HG03045 (cell line): ENCODE results near the gene EPHA7.

Source experiments
- ATAC-seq: cut with Tn5 transposase; IDR thresholded peaks from one replicate; pipeline ENCODE4 v1.9.1; 2021; ENCODE audit warnings: mild to moderate bottlenecking, moderate library complexity; ENCODE audit not compliant: unreplicated experiment

The EPHA7 gene

DNA sequence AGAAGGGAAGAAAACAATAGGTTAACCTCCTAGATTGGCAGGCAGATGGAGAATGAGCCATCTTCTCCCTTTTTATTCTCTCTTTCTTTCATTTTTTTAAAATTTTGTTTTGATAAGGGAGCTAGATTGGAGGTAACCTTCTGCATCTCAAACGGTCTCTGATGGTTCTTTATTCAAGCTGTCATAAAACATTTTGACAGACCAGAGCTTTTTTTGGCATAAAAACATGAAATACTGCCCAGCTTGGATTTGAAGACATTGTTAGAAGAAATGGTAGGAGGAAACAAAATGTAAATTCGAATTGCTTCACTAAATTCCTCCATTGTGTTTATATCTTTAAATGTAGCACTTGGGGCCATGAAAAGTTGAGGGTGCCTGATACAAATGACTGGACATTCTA is 158.5 kb downstream of the EPHA7 start:
- ATAC-seq: no peak

DNA sequence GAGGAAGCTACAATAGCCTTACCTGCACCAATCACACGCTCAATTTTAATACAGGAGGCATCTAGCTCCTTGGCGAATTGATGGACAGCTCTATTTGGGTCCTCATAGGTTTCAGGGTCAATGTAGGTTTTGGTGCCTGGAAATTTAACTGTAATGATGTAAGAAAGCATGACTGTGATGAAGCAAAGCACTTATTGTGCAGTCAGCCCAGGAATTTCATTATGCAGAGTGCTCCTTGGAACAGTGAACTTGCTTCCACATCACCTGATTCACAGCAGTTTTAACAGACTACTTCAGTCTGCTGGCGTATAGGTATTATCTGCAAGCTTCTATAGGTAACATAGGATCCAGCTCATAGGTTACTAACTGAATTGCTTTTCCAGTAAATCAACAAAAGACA is 160.0 kb downstream of the EPHA7 start:
- no peak for ATAC-seq

DNA sequence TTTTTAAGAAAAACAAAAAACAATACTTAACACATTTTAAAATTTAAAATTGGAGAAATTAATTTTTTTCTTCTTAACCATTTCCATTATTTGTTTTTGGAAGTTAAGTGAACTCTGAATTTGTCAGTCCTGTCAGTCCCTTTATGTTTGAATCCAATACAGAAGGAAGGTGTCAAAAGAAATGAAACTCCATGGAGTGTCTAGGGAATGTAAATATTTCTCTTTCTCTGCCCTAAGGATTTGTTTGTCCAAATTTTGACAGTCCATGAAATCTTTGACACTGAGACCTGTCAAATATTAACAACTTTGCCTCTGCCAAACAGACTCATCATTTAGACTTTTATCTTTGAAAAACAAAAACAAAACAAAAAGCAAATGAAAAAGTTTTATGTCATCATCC is 166.4 kb downstream of the EPHA7 start:
- ATAC-seq: no peak

DNA sequence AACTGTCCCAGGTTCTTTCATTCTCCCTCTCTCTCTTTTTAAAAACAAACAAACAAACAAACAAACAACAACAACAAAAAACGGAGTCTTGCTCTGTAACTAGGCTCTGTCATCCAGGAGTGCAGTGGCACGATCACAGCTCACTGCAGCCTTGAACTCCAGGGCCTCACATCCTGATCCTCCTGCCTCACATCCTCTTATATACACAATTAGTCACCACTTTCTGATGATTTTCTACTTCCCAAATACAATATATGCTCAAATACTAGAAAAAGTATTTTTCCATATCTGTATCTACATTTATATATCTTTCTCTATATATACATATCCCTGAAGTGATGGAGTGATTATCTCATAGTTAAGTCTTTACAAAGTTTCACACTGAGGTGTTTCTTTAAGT is 170.7 kb downstream of the EPHA7 start:
- ATAC-seq: no peak

DNA sequence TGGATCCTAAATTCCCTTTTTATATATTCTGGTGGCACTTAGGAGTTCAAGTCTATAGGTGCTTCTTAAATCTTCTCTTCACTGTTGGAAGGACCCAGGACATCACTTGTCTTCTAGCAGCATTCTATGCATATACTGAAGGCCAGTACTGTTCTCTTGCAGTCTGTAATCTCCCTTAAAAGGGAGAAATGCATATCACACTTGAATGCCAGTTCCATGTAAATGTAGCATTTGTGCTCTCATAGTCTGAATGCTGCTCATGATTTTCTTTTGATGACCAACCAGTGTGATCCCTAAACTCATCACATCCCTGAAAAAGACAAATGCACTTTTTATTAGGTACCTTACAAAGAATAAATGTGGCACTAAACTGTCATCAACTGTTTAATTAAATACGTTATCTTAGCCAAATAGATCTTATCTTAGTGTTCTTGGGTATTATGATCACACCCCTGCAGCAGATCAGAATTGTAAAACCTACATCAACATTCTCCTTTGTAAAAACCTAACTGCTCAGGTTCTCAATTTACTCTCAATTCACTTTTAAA is 176.1 kb downstream of the EPHA7 start:
- ATAC-seq: no peak

DNA sequence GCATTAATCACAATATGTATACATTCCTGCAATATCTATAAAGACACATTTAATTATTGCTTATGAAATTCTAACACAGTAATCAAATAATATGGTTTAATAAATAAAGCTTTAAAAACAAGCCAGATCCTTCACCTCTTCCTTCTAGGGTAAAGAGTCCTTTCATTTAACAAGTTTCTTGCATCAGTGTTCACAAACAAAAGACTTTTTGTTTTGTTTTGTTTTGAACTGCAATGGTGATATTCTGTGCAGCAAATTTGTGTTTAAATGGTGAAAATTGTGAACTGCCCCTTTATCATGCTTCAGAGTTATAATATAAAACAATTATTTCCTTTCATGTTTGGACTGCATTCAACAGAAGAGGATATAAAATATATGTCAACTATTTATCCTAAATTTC is 177.3 kb downstream of the EPHA7 start:
- no peak for ATAC-seq

DNA sequence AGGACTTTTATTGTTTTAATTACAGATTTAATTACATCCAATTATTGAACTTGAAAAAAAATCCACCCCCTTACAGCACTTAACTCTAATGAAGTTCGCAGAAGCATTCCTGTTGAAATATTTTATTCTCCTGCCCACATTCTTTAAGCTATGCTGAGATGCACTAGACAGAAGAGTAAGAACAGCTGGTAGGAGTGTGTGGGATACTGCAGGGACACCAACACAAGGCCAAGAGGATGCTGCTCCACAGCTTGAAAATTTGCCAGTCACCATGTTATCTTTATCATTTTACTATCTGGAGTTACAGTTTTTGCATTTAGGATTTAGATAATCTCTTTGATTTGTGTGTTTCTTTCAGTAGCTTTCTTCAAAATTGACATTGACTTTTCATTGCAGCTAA is 180.7 kb downstream of the EPHA7 start:
- no peak for ATAC-seq

DNA sequence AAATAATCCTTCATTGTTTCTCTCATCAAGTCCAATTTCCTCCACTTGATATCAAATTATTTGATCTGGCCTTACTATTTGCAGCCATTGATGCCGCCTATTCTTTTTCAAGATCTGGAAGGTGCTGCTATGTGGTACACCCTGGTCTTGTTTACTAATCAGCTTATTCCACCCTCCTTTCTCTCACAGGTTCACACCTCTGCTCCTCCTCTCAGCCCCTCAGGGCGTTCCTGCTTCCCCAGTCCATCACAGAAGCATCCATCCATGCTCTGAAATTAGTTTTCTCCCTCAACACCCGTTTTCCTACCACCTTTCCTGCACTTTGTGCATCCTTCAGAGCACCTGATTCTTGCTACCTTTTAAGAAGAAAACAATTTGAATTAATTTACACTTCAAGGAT is 183.6 kb downstream of the EPHA7 start:
- no peak for ATAC-seq

DNA sequence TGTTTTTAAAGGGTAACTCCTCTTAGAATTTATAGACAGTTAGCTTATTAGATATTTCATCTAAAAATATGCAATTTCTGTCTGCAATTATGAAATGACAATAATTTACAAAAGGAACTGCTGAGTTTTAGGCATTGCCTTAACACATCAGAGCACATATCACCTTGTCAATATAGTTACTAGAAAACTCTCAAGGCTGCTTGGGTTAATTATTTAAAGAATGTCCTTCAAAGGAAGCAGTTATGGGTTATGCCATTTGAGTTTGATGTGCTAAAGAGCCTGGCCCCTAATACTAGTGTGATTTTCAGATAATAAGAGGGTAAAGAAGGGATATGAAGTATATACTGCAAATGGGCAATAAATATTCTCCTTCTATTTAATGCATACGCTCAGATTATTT is 192.5 kb downstream of the EPHA7 start:
- no peak for ATAC-seq

DNA sequence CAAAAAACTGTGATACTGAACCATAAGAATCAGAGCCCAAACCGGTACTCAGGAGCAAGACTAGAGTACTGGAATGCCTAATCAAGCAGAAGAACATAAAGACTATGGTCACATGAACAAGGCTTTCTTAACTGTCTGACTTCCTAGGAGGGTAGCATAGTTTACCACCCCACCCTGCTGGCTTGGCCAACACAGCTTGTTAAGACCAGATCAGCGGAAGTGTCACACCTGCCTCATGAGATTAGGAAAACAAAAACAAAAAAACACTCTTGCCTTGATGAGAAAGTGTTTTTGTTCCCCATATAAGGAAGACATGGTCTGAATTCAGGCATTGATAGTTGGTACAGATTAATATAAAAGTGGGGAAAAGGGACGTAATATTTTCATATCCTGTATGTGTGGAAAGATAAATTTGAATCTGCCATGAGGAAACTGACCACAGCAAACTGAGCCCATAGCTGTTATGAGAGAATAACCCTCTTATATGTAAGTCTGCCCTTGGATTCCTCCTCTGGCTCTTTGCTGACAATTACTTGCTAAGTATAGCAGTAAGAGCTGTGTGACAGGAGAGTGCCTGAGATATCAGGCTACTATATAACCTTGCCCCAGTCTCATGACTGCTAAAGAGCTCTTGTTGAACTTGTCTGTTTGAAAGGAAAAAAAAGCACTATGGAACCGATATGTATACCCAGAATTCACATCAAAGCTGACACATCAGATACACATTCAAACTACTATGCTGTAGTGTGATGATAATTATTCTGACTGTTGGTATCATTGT is 197.1 kb downstream of the EPHA7 start:
- no peak for ATAC-seq

DNA sequence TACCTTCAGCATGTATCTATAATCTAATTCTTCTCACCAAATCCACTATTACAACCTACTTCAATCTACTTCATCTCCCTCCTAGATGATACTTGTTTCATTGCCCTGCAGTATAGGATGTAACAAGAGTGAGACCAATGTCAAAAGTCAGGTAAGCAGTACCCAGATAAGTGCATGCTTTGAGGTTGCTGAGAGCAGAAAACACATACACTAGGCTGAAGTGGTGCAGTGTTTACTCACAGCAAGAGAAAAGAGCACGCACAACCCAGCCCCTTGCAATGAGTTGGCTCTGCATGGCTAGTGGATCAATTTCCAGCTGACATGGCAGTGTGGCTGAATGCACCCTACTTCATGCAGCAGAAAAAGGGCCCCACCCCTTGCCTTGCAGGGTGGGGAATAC is 199.9 kb downstream of the EPHA7 start:
- no peak for ATAC-seq

DNA sequence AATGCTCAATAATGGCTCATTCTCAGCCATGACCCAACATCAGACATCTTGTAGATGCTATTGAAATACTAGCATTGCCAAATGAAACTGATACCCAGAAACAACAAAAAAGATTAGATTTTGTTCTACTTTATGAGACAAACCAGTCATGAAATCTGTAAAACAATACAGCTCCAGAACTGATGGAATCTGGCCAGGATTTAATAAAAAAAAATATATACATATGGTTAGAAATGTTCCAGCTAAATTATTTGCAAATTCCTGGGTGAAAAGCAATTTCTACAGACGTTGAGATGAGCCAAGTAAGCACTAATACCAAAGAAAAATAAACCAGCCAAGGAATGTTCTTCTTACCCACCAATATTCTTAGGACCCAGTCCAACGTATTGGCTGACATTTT is 201.3 kb downstream of the EPHA7 start:
- ATAC-seq: no peak

DNA sequence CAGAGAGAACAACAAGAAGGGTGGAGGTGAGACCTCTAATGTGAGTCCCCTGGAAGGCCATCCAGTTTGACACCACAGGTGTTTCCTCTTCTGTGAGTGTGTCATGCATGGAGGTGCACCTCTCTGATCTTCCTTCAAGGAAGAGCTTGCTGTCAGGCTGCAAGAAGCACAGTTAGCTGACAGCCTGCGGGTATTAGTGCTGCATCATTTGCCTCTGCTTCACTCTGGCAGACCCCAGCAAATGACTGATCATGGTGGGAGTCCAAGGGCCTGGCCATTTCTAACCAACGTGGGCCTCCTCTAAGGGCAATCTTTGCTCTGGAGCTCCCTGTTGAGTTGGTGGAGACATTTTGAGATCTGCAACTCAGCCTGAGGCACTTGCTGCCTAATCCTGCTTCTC is 206.3 kb downstream of the EPHA7 start:
- no peak for ATAC-seq

DNA sequence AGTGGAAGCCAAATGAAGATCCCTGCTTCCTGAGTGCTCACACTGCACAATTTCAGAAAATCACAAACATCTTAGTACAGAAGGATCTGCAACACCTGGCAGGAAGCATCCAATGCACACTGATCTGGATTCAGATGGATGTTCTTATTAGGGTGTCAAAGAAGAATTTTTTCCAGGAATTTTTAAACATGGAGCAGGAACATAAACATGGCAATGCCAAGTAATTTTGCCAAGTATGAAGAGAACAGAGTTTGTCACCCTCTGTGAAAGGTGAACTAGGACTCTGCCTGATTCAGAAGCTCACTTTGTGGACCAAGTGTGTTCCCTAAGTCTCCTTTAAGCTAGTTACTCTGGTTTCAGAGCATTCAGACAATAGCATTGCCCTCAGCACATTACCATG is 208.5 kb downstream of the EPHA7 start:
- no peak for ATAC-seq

DNA sequence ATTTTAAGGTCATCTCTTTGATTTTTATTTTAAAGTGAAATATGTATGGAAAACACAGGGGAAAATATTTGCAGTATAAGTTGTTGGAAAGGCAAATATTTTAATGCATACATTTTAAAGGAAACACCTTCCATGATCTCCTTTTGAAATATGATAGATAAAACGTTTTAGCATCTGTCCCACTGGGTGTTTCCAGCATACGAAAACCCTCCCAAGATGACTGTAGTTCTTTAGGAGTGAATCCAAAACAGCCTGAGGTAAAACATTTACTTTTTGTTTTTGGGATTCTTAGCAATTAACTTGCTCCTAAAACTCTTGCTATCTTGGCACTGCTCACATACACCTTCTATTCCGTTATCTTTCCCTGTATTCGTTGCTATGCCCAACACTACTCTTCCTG is 210.0 kb downstream of the EPHA7 start:
- no peak for ATAC-seq

DNA sequence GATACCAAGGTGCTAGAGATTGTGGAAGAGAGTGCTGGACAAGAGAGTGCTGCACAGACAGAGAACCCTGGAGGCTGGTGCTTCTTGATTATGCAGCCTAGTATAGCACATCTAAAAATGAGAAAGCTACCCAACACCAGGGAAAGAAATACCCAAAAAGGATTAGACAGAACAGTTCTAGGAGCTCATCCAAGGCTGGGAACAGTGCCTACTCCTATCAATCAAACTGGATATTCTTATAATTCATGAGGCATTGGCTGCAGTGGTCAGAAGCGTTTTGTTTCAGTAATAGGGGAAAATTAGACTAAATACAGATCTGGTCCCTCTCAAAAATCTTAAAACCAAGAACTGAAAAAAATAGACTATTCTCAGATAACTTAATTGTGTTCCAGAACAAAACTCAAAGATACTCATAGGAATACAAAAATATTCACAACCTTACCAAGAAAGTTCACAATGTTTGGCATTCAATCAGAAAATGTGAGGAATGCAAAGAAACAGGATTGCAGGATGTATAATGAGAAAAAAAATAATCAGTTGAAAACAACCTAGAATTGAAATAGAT is 222.9 kb downstream of the EPHA7 start:
- no peak for ATAC-seq

DNA sequence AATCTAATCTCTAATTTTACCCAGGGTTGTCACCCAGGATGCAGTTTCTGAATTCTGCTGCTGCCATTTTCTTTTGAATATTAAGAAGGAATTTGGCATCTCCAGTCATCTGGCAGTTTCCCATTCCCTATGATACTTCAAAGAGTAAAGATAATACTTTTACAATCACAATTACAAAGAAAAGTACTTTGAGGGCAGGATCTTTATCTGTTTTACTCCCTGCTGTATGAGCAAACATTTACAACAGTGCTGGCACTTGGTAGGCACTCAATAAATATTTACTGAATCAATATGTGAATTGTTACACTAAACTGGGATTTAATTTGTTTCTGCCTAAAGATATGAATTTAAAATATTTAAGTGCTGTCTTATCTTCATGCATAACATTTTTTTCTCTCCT is 224.9 kb downstream of the EPHA7 start:
- no peak for ATAC-seq

DNA sequence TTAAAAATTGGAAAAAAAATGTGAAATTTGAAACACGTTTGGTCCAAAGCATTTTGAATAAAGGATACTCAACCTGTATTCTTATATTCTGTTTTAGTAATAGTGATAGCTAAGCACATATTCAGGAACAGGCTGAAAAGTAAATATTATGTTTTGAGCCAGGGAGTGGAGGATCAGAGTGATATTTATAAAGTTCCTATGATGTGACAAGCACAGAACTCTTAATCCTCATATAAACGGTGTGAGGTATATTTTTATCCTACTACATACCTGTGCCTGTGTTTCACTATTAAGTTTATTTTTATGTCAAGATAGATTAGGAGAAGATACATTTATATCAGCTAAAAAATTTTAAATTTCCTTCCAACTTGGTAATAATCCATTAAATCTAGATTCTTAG is 225.5 kb downstream of the EPHA7 start:
- ATAC-seq: no peak
